GM18508 (cell line): ENCODE results near the gene PIAS1.
"Not testable (repeated sequence)": the region's sequence is repeated elsewhere in the genome, so short reads cannot be mapped to it uniquely, and the experiment has no call there.

ENCODE experiments used
- ATAC-seq: cut with Tn5 transposase; IDR thresholded peaks from one replicate; pipeline ENCODE4 v1.9.1; 2021; ENCODE audit warnings: moderate number of reproducible peaks; ENCODE audit not compliant: insufficient read depth, unreplicated experiment

PIAS1 gene

GRCh38 chr15:68228143-68228970 is 174.2 kb downstream of the PIAS1 start:
- no peak for ATAC-seq

GRCh38 chr15:68228971-68229385 is 174.9 kb downstream of the PIAS1 start:
- ATAC-seq = no peak

- no peak for ATAC-seq
These were observed 175.5 kb downstream of the PIAS1 start, which contains the start of gene CLN6 for GRCh38 chr15:68229386-68230156. Gene CLN6, minus strand, starts transcription at chr15:68229728. Its CDS starts 144 bp downstream, at chr15:68229584.

GRCh38 chr15:68230157-68231100 is 176.3 kb downstream of the PIAS1 start:
- no peak for ATAC-seq

GRCh38 chr15:68231102-68231818 is 177.1 kb downstream of the PIAS1 start:
- ATAC-seq = no peak

GRCh38 chr15:68232449-68232848 is 178.3 kb downstream of the PIAS1 start:
- ATAC-seq = no peak

- no peak for ATAC-seq
These were observed 178.8 kb downstream of the PIAS1 start for GRCh38 chr15:68232937-68233336.

- ATAC-seq = no peak
These were observed 179.9 kb downstream of the PIAS1 start for GRCh38 chr15:68234060-68234459.

GRCh38 chr15:68234520-68234919 is 180.4 kb downstream of the PIAS1 start:
- ATAC-seq = not testable (repeated sequence)

- no peak for ATAC-seq
These were observed 180.9 kb downstream of the PIAS1 start for GRCh38 chr15:68235022-68235421.

- no peak for ATAC-seq
These were observed 184.9 kb downstream of the PIAS1 start for GRCh38 chr15:68239025-68239424.

GRCh38 chr15:68241088-68241935 is 187.2 kb downstream of the PIAS1 start:
- no peak for ATAC-seq
